Stimulated activated CD4-positive, alpha-beta T cell treated with anti-CD3 and anti-CD28 coated beads, Interleukin-12 subunit alpha, Interleukin-12 subunit beta, amount 100 ng/mL, for 48 hours (primary cell): ENCODE measurements around the gene ITPR3.

ENCODE experiments used
- DNase-seq, 3 donors: peaks; one replicate each; pipeline ENCODE4 v3.0.0-alpha.2; 2020; ENCODE audit warnings: low read depth in 2 of 3, low spot score in 1 of 3

Gene ITPR3

GRCh38 chr6:33664506-33665057 lies 43.5 kb downstream of the ITPR3 start:
- no peak for DNase-seq

- DNase-seq, result no peak
Measured at GRCh38 chr6:33665957-33666356, 44.8 kb downstream of the ITPR3 start.

- DNase-seq, result no peak
Measured at GRCh38 chr6:33667072-33667471, 46.0 kb downstream of the ITPR3 start.

DNA sequence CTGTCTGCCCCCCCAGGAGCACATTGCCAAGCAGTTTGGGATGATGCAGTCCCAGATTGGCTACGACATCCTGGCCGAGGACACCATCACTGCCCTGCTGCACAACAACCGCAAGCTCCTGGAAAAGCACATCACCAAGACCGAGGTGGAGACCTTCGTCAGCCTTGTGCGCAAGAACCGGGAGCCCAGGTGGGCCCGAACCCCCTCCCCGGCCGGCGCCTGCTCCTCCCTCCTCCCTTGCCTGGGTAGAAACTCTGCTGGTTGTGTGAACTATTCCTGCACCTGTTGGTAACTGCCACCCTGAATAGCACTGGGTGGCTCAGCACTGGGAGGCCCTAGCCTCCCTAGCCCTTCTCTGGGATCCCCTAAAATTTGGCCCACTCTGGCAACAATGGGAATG lies 46.7 kb downstream of the ITPR3 start:
- DNase-seq, result no peak

DNA sequence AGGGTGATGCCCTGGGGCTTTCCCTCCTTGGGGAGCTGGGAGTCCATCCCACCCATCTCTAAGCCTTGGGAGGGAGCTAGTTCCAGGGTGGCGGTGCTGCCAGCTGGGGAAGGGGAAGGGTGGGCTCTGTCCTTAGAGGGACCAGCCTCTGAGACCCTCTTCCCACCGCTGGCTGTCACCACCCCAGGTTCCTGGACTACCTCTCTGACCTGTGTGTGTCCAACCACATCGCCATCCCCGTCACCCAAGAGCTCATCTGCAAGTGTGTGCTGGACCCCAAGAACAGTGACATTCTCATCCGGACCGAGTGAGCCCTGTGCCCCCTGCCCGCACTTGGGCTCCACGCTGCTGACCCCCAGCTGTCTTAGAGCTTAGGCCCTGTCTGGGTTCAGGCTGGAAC lies 47.2 kb downstream of the ITPR3 start:
- no peak for DNase-seq

DNA sequence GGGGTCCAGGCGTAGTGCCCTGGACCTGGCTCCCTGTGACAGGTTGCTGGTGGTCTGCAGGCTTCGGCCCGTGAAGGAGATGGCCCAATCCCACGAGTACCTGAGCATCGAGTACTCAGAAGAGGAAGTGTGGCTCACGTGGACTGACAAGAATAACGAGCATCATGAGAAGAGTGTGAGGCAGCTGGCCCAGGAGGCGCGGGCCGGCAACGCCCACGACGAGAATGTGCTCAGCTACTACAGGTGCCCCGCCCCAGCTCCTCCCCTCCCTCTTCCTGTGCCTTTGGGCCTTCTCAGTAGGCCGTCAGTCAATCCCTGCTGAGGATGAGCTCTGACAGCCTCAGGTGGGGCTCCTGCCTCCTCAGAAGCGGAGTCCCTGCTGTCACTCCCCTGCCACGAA lies 47.8 kb downstream of the ITPR3 start:
- peak in 1 of 3 donors; percentile 14 for DNase-seq

- no peak for DNase-seq
Measured at GRCh38 chr6:33670086-33670660, 49.1 kb downstream of the ITPR3 start.

DNA sequence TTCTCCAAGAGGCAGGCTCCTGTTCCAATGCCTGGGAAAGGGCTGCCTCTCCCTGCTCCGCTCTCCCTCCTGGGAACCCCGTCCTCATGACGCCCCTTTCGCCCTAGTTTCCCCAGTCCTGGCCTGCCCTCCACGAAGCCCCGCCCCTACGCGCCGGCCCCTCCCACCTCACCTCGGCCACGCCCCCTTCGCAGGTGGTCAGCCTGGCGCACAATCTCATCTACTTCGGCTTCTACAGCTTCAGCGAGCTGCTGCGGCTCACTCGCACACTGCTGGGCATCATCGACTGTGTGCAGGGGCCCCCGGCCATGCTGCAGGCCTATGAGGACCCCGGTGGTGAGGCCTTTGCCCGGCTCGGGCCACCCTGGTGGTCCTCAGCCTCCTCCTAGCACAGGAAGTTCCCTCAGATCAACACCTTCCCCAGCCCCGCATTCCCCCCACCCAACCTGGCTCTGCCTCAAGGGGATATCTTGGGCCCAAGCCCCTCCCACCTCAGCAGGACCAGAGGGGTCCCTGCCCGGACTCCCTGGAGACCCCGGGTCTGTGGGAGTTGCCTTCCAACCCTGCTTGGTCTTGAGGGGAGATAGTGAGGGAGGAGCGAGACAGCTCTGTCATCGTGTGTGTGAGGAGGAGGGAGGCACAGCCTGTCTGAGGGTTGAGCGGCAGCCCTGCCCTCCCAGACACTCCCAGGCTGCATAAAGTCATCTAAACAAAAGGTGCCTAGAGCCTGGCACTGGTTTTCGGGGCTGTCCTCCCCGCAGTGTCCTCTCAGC lies 50.0 kb downstream of the ITPR3 start:
- DNase-seq, result no peak

GRCh38 chr6:33671744-33672072 lies 50.6 kb downstream of the ITPR3 start:
- DNase-seq, result no peak

- DNase-seq, result no peak
Measured at GRCh38 chr6:33672808-33673207, 51.7 kb downstream of the ITPR3 start.

- no peak for DNase-seq
Measured at GRCh38 chr6:33673851-33674250, 52.7 kb downstream of the ITPR3 start.

- no peak for DNase-seq
Measured at GRCh38 chr6:33675968-33676367, 54.8 kb downstream of the ITPR3 start.

DNA sequence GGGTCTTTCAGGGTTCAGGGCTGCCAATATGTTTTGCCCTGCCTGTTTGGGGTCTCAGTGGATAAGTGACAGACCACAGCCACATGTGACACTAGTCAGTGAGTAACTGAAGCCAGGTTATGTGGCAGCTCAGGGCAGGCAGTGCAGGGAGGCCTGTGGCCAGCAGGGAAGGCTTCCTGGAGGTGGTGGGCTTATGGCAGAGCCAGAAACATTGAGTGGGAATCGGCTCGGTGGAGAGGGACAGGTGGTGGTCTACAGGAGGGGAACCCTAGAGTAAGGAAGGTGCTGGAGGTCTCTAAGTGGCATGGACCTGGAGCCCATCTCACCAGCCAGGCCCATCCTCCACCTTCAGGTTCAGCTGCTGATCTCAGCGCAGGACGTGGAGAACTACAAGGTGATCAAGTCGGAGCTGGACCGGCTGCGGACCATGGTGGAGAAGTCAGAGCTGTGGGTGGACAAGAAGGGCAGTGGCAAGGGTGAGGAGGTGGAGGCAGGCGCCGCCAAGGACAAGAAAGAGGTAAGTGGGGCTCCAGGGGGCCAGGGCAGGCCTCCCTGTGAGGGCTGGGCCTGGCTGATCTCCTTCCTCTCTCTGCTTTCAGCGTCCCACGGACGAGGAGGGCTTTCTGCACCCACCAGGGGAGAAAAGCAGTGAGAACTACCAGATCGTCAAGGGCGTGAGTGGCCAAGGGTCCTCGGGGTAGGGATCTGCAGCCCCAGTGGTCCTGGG lies 55.5 kb downstream of the ITPR3 start:
- no peak for DNase-seq

DNA sequence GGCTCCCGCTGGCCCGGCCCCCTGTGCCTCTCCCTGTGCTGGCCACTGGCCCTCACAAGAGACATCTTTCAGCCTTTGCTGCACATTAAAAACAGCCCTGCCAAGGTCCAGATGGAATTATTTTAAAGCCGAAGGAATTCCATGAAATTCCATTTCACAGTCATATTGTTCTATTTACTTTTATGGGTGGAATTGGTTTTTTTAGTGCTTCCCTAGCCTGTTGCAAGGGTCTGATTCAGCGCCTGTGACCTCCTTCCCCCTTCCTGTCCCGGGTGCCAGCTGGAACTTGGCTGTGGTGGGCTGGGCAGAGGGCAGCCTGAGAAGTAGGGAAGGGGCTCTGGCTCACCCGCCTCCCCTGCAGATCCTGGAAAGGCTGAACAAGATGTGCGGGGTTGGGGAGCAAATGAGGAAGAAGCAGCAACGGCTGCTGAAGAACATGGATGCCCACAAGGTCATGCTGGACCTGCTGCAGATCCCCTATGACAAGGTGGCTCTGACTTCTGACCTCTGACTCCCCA lies 56.1 kb downstream of the ITPR3 start:
- DNase-seq, result no peak

DNA sequence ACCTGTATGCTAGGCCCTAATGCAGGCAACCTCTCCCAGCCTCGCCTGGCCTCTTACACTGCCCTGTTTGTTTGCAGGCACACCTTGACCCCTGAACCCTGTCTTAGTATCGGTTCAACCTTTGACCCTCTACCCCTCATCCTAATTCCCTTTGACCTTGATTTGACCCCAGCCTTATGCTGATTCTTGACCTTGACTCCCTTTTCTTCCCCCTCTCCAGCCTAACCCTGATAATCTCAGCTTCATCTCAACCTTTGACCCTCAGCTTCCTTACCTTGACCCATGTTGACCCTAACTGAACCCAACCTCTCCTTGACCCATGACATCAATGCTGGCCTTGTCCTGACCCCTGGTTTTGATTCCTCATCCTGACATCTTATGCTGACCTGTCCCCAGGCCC lies 56.6 kb downstream of the ITPR3 start:
- DNase-seq, result no peak

DNA sequence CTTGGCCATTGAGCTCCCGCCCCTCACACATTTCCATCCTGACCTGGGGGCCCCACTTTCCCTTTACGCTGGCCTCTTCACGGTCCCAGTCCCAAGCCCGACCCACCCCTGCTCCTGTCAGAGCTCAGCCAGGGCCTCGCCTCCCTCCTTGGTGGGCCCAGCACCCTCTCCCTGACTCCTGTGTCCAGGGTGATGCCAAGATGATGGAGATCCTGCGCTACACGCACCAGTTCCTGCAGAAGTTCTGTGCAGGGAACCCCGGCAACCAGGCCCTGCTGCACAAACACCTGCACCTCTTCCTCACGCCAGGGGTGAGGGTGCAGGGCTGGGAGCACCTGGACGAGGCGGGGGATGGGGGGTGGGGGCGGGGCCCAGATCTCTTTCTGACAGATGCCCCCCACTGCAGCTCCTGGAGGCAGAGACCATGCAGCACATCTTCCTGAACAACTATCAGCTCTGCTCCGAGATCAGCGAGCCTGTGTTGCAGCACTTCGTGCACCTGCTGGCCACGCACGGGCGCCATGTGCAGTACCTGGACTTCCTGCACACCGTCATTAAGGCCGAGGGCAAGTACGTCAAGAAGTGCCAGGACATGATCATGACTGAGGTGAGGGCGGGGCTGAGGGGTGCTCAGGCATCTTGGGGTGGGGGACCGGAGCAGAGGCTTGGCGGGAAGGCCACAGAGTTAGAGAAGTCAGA lies 57.3 kb downstream of the ITPR3 start:
- no peak for DNase-seq

DNA sequence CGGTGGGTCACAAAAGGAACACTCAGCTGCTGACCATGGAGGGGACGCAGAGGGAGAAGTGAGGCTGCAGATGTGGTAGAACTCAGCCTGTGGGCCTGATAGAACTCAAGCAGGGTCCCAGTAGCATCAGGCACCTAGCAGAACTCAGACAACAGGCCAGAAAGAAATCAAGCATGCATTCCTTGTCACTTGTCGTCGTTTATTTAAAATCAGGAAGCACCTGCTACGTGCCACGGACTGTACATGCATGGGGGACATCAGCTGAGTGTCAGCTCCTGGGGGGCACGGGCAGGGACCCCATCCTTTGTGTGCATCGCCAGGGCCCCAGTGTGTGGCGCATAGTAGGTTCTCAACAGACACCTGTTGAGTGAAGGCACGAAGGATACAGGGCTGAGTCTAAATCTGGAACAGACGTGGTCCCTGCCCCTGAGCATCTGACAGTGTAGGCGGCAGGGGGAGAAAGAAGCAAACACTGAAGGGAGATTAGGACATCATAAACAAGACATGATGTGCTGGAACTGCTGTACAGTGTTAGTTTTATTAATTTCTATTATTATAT lies 57.9 kb downstream of the ITPR3 start:
- no peak for DNase-seq

GRCh38 chr6:33679761-33680160 lies 58.6 kb downstream of the ITPR3 start:
- DNase-seq, result no peak

DNA sequence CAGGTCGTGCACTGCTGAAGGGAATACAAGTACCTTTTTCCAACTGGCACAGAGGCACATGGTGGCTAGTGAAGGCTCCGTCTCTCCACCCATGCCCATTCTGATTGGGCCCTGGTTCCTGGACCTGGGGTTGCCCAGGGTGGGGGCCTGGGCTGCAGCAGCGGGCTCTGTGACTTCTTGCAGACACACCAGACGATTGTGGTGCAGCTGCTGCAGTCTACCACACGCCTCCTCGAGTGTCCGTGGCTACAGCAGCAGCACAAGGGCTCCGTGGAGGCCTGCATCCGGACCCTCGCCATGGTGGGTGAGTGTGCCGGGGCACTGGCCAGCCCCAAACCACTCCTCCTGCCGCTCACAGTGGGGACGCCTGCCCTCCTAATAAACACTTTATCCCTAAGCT lies 61.2 kb downstream of the ITPR3 start:
- DNase-seq, result no peak

GRCh38 chr6:33683051-33683571 lies 62.0 kb downstream of the ITPR3 start:
- DNase-seq, result peak in 2 of 3 donors; percentile 21 to 28
